ENCODE measurements around the gene HEBP2.
"Not testable (repeated sequence)": the region's sequence is repeated elsewhere in the genome, so short reads cannot be mapped to it uniquely, and the experiment has no call there.

Gene HEBP2, protein sequence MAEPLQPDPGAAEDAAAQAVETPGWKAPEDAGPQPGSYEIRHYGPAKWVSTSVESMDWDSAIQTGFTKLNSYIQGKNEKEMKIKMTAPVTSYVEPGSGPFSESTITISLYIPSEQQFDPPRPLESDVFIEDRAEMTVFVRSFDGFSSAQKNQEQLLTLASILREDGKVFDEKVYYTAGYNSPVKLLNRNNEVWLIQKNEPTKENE

DNA sequence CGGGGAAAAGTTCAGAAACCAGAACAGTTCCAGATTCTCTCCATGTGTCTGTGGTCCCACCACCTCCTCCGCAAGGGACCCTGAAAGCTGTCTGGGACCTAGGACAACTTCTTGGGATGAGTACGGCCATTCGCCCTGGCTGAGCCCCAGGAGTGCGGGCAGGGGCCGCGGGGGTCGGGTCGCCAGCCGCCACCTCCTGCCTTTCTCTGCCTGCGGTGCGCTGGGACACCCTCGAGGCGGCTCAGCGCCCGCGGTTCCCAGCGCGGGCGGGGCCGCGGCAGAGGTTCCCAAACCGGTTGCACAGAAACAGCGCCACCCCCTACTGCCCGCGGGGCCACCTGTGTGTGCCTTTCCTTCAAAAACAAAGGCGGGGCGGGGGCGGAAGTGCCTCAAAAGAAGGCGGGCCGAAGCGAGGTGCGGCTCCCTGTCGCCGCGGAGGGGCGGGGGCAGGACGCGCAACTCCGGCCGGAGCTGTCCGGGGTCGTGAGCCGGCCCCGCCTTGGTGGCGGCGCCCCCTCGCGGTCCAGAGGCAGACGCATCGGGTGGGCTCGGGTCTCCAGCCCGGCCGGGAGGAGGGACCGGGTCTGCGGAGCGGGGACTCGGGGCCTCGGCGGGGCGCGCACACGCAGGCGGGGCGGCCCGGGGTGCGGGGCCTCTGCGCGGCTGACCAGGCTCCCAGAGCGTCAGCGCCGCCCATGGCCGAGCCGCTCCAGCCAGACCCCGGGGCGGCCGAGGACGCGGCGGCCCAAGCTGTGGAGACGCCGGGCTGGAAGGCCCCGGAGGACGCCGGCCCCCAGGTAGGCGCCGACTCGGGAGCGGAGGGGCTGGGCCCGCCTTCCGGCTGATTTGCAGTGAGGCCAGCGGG, at the start of gene HEBP2:
Gene HEBP2, plus strand, starts transcription at position 423 of the 865 bp plus-strand sequence. Its CDS starts 273 bp downstream, at position 696.
- DNase-seq: peak; percentile 93

DNA sequence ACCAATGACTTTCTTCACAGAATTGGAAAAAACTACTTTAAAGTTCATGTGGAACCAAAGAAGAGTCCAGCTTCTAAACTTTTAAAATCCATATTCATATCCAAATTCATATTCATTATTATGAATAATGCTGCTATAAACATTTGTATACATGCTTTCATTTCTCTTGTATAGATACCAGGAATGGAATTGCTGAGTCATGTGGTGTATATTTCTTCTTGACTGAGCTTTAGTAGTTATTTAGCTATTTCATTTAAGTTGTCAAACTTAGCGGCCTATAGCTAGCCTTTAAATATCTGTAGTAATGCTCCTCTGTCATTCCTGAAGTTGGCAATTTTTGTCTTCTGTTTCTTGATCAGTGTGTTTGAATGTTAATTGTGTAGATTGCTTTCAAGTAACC, 46.1 kb upstream of the HEBP2 start:
- no peak for DNase-seq

DNA sequence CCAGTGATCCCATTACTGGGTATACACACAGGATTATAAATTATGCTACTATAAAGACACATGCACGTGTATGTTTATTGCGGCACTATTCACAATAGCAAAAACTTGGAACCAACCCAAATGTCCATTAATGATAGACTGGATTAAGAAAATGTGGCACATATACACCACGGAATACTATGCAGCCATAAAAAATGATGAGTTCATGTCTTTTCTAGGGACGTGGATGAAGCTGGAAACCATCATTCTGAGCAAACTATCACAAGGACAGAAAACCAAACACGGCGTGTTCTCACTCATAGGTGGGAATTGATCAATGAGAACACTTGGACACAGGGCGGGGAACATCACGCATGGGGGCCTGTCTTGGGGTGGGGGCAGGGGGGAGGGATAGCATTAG, 35.3 kb upstream of the HEBP2 start:
- not testable (repeated sequence) for DNase-seq

DNA sequence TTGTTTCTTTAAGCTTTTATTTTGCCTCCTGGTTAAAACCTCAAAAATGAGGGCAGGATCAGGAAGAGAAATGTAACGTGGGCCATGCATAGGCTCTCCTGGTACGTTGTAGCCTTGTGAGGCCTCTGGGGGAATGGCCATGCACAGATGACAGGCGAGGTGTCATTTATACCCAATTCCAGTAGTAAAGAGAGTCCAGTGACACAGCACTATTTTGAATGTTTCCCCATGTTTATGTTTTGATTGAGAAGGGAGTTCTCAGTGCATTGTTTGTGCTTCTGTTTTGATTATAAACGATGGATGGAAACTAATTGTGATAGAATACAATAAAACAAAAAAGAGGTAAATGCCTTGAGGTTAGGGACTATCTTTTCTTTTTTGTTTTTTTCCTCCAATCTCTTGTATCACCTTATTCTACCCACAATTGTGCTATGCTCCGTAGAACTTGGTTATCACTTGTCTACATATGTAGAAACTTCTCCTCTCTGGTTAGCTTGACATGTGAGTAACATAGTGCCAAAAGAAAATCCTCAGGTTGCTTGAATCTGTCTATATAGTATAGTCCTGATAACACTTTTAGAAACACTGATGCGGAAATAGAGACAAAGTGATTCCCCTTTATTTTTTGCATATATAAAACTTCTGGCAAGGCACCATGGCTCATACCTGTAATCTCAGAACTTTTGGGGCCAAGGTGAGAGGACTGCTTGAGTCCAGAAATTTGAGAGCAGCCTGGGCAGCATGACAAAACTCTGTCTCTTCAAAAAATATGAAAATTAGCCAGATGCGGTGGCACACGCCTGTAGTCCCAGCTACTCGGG, 33.2 kb upstream of the HEBP2 start:
- no peak for DNase-seq

DNA sequence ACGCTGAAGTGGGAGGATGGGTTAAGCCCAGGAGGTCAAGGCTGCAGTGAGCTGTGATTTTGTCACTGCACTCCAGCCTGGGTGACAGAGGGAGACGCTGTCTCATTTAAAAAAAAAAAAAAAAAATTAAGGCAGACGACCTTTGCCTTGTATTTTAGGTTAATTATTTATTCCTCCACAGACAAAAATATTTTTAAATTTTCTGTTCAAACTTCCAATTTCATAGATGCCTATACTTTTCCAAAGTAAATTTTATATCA, 32.6 kb upstream of the HEBP2 start:
- no peak for DNase-seq

DNA sequence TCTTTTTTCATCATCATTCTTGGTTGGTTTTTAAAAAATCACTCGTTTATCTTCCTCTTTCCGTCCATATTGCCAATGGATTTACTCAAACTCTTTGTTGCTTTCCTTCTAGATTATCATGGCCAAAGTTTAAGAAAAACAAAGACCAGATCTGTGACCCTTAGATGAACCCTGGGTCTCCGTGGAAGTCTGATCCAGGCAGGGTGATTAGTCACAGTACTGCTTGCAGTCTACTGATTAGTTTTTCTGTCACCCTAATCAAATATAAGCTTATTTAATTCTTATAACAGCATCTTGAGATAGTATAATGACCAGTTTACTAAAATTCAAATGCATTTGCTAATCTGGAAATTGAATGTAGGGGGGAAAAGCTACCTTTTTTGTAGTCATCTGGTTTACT, 32.3 kb upstream of the HEBP2 start:
- no peak for DNase-seq

DNA sequence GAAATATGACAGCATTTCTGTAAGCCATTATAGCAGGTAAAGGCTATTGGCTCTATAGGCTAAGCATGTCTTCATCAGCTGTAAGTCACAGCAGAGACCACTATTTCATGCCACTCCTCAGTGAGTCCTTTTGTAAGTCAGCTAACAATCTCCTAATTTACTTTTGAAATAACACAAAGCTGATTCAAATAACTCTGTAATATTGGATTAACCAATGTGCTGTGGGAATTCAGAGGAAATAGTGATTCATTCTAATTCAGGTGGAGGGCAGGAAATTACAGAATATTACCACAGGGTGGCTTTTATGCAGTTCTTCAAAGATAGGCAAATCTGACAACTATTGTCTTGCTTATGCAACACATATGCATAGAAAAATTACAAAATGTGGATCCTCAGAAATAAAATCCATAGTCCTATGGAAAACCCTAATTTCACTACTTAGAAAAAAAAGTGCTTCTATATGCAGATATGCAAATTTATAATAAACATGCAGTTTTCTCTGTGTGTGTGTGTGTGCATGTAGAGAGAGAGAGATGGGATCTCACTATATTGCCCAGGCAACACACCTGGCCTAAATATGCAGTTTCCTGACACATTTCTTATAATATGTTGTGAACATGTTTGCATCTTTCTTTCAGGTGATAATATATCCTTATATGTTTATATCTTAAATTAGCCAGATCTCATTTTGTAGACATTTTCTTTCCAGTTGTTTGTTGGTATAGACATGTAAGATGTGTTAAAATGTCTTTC, 31.1 kb upstream of the HEBP2 start:
- peak; percentile 21 for DNase-seq

DNA sequence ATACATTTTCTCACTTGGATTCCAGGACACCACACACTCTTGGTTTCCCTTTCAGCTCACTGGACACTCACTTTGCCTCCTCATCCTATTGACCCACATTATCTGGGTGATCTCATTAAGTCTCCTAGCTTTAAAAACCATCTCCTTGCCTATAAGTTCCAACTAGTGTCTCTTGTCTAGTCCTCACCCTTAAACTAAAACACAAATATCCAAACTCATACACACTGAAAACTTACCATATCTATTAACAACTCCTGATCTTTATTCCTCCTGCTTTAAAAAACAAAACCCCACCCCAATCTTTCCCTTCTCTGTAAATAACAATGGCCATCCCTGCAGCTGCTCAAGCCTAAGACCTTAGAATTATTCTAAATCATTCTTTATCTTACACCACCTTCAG, 29.8 kb upstream of the HEBP2 start:
- no peak for DNase-seq

DNA sequence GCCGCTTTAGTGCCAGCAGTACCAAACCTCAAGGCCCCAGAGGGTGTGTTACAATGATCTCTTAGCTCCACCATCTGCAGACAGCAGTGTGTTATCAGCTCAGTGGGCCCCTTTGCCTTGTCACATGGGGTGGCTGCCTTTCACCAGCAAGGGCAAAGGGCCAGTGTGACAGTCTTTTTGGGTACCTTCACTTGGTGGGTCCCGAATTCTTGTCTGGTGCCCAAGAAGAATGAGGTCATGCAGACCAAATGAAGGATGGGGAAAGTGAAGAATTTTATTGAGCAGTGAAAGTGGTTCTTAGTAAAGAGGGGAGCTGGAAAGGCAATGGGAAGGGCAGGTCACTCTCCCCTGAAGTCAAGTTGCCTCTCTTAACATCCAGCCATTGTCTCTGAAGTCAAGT, 29.2 kb upstream of the HEBP2 start:
- DNase-seq: no peak

DNA sequence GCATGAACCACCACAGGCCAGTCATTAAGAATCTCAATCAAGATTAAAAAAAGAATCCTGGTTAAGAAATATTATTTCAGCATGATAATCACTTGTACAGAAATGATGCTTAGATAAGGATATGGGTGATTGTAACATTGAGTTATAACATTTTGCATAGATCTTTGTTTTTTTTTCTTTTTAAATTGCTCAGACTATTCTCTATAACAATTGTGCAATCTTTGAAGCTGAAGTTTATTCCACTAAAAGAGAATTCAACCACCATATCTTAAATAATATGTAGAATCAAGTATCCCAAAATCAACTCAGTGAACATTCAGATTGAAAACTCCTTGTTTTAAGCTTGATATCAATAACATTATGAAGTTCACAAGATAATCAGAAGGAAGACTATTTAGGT, 27.0 kb upstream of the HEBP2 start:
- DNase-seq: no peak

DNA sequence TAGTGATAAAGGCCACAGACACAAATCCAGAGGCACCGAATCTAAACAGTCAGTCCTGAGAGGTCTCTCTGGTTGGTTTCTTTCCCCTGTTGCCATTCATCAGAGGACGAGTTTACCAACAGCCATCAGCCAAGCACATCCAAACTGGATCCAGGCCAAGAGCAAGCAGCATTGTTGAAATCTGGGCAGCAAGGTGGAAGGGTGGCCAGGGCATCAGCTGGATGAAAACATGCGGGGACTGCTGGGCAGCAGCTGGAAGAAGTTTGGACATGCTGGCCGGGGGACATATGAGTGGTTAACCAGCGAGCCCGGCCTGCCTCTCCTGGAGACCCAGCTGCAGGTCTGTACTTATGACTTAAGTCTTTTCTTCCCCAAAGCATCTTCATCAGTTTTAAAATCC, 26.2 kb upstream of the HEBP2 start, which contains the start of gene SMIM28:
Gene SMIM28, plus strand, starts transcription at position 62 of the 400 bp plus-strand sequence. Its CDS starts 168 bp downstream, at position 230.
- no peak for DNase-seq

DNA sequence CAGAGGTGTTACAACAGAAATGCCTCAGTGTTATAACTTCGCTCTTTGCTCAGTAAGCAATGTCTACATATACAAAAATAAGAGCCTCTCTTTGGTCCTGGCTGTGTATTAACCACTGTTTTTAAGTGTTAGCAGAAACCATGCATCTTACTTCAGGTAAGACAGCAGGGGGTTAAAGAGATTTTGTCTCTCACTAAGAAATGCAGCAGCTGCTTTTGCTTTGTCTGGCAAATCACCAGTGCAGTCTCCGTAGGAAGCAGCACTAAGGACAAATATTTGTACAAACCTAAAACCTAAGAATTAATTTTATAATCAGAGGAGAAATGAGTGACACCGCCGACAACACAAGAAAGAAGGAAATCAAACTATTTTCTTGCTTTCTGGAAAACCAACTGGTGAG, 25.6 kb upstream of the HEBP2 start:
- DNase-seq: no peak

DNA sequence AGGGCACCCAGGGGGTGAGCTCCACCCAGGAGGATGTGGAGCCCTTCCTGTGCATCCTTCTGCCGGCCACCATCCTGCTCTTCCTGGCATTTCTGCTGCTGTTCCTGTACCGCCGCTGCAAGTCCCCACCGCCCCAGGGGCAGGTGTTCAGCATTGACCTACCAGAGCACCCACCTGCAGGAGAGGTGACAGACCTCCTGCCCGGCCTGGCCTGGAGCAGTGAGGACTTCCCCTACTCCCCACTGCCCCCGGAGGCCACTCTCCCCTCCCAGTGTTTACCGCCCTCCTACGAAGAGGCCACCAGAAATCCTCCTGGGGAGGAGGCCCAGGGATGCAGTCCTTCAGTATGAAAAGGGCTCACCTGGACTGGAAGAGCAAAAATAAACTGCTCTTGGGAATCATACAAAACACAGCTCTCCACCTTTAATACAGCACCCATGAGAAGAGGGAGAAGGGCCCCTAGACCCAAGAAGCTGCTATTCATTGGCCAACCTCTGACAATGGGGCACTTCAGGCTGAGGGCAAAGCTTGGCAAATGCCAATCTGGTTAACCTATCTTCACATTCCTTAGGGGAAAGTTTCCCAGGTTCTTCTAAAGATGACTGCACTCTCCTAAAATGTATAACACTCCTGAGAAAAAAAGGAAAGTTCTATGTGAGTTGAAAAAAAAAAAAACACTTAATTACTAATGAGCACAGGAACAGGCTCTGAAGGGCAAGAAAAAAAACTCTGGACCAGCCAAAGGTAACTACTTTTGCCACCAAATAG, 21.3 kb upstream of the HEBP2 start:
- DNase-seq: no peak

DNA sequence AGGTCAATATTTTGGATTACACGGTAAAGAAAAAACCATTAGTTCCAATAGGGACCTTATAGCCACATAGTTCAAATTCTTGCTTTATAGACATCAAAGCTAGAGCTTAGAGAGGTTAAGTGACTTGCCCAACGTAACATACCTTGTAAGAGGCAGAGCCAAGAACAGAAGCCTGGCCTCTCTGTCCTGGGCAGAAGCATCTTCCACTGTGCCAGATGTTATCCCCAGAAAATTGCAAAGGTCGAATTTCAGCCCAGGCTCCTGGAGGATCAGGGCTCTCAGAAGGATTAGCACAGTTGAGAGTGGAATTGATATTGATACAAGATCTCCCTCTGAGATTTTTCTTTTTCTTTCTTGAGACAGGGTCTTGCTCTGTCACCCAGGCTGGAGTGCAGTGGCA, 20.2 kb upstream of the HEBP2 start:
- DNase-seq: no peak

DNA sequence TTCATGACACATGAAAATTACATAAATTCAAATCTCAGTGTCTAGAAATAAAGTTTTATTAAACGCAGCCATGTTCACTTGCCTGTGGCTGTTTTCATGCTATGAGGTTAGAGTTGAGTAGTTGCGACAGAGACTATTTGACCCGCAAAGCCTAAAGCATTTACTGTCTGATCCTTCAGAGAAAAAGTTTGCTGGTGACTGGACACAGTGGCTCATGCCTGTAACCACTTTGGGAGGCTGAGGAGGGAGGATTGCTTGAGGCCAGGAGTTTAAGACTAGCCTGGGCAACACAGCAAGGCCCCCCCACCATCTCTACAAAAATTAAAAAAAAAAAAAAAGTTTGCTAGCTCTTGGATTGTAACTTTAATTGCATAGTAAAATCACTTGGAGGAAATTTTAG, 17.1 kb upstream of the HEBP2 start:
- no peak for DNase-seq

DNA sequence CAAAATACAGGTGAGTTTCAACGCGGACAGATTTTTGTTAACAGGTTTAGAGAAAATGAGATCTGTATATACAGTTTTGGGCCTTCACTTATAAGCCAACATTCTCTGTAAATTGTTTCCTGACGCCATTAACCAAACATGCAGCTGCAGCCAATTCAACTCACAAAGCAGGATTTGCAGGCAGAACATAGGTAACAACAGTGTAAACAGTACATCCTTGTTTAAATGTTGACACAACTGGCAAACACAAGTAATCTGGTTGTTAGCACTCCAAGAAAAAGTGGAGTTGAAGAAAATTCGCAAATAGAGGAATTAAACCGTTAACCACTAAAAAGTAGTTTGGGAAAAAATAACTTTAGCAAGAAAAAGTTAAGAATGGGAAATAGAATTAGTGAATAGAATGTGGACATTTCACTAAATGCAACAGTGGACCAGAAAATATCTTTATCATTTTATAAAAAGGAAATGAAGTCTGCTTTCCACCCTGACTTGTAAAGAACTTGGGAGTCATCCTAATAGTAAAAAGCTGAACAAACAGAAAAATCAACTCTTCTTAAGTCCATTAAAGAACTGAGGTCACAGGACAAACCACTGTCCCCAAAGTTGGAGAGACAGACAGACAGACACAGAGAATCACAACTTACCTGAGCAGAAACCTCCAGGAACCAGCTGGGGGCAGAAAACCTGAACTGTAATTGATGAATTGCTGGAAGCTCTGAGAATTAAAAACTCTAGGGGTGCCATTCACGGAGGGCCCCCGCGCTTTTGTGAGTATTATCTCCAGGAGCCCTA, 16.2 kb upstream of the HEBP2 start:
- no peak for DNase-seq

DNA sequence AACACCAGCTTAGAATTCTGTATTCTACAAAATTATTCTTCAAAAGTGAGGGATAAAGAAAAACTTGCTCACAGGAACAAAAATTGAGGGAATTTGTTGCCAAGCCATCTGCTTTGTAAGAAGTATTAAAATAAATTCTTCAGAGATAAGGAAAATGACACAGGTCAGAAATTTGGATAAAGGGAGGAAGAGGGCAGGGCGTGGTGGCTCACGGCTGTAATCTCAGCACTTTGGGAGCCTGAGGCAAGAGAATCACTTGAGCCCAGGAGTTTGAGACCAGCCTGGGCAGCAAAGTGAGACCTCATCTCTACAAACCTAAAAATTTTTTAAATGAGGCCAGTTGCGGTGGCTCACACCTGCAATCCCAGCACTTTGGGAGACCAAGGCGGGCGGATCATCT, 14.5 kb upstream of the HEBP2 start:
- DNase-seq: no peak

DNA sequence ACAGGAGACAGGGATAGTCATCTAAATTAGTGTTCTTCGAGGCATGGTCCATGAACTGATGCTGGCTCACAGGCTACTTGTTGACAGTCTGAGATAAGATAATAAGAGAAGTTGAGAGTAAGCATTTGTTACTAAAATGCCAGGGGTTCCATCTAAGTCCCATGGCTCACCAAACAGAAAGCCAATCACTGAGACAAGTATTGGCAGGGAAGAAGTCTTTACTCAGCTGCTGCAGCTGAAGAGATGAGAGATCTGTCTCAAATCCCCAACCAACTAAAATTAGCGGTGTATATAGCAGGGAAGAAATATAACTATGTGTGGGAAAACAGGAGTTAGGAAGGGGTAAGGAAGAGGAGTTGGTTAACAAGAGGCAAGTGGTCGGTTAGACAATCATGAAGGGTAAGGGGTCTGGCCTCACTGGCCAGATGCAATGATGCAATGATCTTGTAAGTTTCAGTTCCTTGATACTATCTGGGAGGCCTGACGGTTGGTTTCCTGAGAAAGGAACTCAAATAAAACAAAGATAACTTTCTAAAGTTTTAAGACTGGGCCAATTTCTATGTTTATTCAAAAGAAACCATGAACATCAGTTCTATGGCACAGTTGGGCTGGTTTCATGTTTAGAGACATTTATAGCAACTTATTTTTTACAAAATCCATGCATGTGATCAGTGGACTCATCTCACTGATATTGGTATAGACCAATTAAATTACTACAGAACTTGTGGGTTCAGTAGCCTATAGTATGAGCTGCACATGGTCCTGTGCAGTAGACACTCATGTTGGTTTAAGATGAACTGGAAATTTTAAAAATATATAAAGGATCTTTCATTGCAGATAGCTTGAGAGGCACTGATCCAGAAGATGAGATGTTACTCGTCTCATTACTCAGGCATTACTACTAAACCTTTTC, 9.9 kb upstream of the HEBP2 start:
- no peak for DNase-seq

DNA sequence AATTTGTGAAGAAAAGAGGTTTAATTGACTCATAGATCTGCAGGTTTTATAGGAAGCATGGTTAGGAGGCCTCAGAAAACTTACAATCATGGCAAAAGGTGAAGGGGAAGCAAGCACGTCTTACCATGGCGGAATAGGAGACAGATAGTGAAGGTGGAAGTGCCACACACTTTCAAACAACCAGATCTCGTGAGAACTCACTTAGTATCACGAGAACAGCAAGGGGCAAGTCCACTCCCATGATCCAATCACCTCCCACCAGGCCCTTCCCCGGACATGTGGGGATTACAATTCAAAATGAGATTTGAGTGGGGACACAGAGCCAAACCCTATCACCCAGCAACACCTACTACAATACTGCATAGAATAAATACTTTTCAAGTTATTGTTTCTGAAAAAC, 7.3 kb upstream of the HEBP2 start:
- no peak for DNase-seq
